H1 (cell line): ENCODE data around the gene UBE2E3. TPM values are rescaled to one million over a fixed set of nuclear protein-coding genes. Genes with fewer than 3 reads are reported as not detected.

Experiments
- CTCF ChIA-PET: fragments of 300-600 bp; sonication (Branson Sonifier 250); formaldehyde crosslinking; loops from one replicate; lab custom pipeline; 2021; ENCODE audit not compliant: partially characterized antibody; lab: Charles Lee
- POLR2A ChIA-PET: fragments of 300-600 bp; sonication (Branson Sonifier 250); formaldehyde crosslinking; loops from one replicate; lab custom pipeline; 2021; ENCODE audit warnings: inconsistent platforms; ENCODE audit not compliant: partially characterized antibody; lab: Charles Lee
- DNase-seq, 2 experiments: peaks; one replicate each; pipeline versions ENCODE4 v3.0.0 to v3.0.0-alpha.2; 2010 to 2022; ENCODE audit warnings: low spot score in 2 of 2, low read depth in 1 of 2, mixed read lengths in 1 of 2
- FAIRE-seq: peaks from 2 replicates; lab custom pipeline; 2011; peaks lifted over from hg19 to GRCh38; lab: Jason Lieb, UNC
- H2AFZ ChIP-seq: 2 replicates; pipeline ENCODE4 v1.8.1; 2012; ENCODE audit warnings: low read length, inconsistent platforms
- H2AK5ac ChIP-seq: 2 replicates; pipeline ENCODE4 v1.6.1; 2013; ENCODE audit warnings: low read depth, low read length
- H2BK120ac ChIP-seq: replicated peaks from 2 replicates; pipeline ENCODE3; 2013; ENCODE audit warnings: low read depth, low read length, inconsistent platforms
- H2BK12ac ChIP-seq: 2 replicates; pipeline ENCODE4 v1.6.1; 2013; ENCODE audit warnings: low read depth, low read length
- H2BK15ac ChIP-seq: 2 replicates; pipeline ENCODE4 v1.6.1; 2013; ENCODE audit warnings: low read length
- H2BK20ac ChIP-seq: 2 replicates; pipeline ENCODE4 v1.6.1; 2013; ENCODE audit warnings: low read length
- H2BK5ac ChIP-seq: 2 replicates; pipeline ENCODE4 v1.6.1; 2013; ENCODE audit warnings: low read depth, low read length
- H3K14ac ChIP-seq: 2 replicates; pipeline ENCODE4 v1.6.1; 2013; ENCODE audit warnings: inconsistent platforms; ENCODE audit not compliant: insufficient read length
- H3K18ac ChIP-seq: 2 replicates; pipeline ENCODE4 v1.6.1; 2013; ENCODE audit warnings: low read length; ENCODE audit errors: extremely low read depth
- H3K23ac ChIP-seq: 2 replicates; pipeline ENCODE4 v1.6.1; 2013; ENCODE audit warnings: inconsistent platforms; ENCODE audit not compliant: insufficient read length
- H3K23me2 ChIP-seq: 2 replicates; pipeline ENCODE4 v1.6.1; 2013; ENCODE audit warnings: low read depth, low read length
- H3K27ac ChIP-seq: 2 replicates; pipeline ENCODE4 v1.6.1; 2011; ENCODE audit warnings: low read depth, low read length, inconsistent platforms
- H3K27me3 ChIP-seq, 4 experiments: replicated peaks in 1 of 4; 1 replicate in 1 of 4; 2 replicates in 3 of 4; pipeline versions ENCODE4 v1.6.1 to v1.8.1; 2011 to 2013; ENCODE audit warnings: low read length in 3 of 4, mild to moderate bottlenecking in 3 of 4, inconsistent platforms in 2 of 4, mixed read lengths in 2 of 4, moderate library complexity in 1 of 4; ENCODE audit not compliant: control insufficient read depth in 3 of 4, insufficient read depth in 3 of 4; ENCODE audit errors: extremely low read depth in 1 of 4
- H3K36me3 ChIP-seq, 4 experiments: 2 replicates each; pipeline versions ENCODE4 v1.6.1 to v1.8.1; 2011 to 2013; ENCODE audit warnings: mild to moderate bottlenecking in 4 of 4, low read length in 3 of 4, moderate library complexity in 2 of 4, control low read depth in 1 of 4, inconsistent platforms in 1 of 4; ENCODE audit not compliant: insufficient read depth in 4 of 4, control insufficient read depth in 2 of 4
- H3K4ac ChIP-seq: replicated peaks from 2 replicates; pipeline ENCODE3; 2013; ENCODE audit warnings: low read length, low read depth, mixed read lengths, inconsistent platforms; ENCODE audit not compliant: insufficient read length
- H3K4me1 ChIP-seq, 4 experiments: replicated peaks in 1 of 4; 1 replicate in 1 of 4; 2 replicates in 3 of 4; pipeline versions ENCODE4 v1.6.1 to v1.8.1; 2011 to 2013; ENCODE audit warnings: low read length in 3 of 4, inconsistent platforms in 2 of 4, mixed read lengths in 1 of 4; ENCODE audit not compliant: insufficient read depth in 4 of 4, control insufficient read depth in 3 of 4
- H3K4me2 ChIP-seq, 2 experiments: 2 replicates each; pipeline versions ENCODE4 v1.6.1 to v1.8.1; 2011 to 2013; ENCODE audit warnings: low read depth in 2 of 2, low read length in 2 of 2, control low read depth in 1 of 2, inconsistent platforms in 1 of 2, mild to moderate bottlenecking in 1 of 2; ENCODE audit not compliant: insufficient read depth in 1 of 2
- H3K4me3 ChIP-seq, 4 experiments: fragments of 200-600, 300-600 bp in 1 of 4; sonication (generic), shearing (Covaris generic), sonication (Bioruptor Twin) in 1 of 4; 2 replicates each; pipeline versions ENCODE4 v1.5.1 to v1.8.1; 2011 to 2016; ENCODE audit warnings: low read length in 4 of 4, low read depth in 3 of 4, control low read depth in 2 of 4, inconsistent platforms in 2 of 4, mild to moderate bottlenecking in 2 of 4, mixed read lengths in 1 of 4, moderate library complexity in 1 of 4; ENCODE audit not compliant: insufficient read depth in 2 of 4; ENCODE audit errors: extremely low read depth in 1 of 4
- H3K56ac ChIP-seq: replicated peaks from 2 replicates; pipeline ENCODE3; 2013; ENCODE audit warnings: low read depth, mild to moderate bottlenecking, mixed read lengths, low read length, inconsistent platforms; ENCODE audit not compliant: insufficient read length
- H3K79me1 ChIP-seq: 2 replicates; pipeline ENCODE4 v1.6.1; 2013; ENCODE audit warnings: low read depth, low read length, control low read depth
- H3K79me2 ChIP-seq, 2 experiments: 2 replicates each; pipeline versions ENCODE4 v1.6.1 to v1.8.1; 2012 to 2013; ENCODE audit warnings: low read length in 2 of 2, mild to moderate bottlenecking in 2 of 2, inconsistent platforms in 1 of 2; ENCODE audit not compliant: insufficient read depth in 2 of 2, control insufficient read depth in 1 of 2
- H3K9ac ChIP-seq, 4 experiments: replicated peaks in 1 of 4; 1 replicate in 1 of 4; 2 replicates in 3 of 4; pipeline versions ENCODE4 v1.6.1 to v1.8.1; 2011 to 2013; ENCODE audit warnings: low read depth in 3 of 4, low read length in 3 of 4, control low read depth in 2 of 4, mild to moderate bottlenecking in 2 of 4, moderate library complexity in 2 of 4, inconsistent platforms in 1 of 4; ENCODE audit errors: extremely low read depth in 1 of 4
- H3K9me3 ChIP-seq, 2 experiments: 2 replicates each; pipeline versions ENCODE4 v1.6.1 to v1.8.1; 2012 to 2013; ENCODE audit warnings: mild to moderate bottlenecking in 2 of 2, moderate library complexity in 2 of 2, control low read depth in 1 of 2, inconsistent platforms in 1 of 2, low read depth in 1 of 2, low read length in 1 of 2, mixed read lengths in 1 of 2; ENCODE audit not compliant: insufficient read depth in 2 of 2
- H4K20me1 ChIP-seq, 2 experiments: replicated peaks in 1 of 2; 2 replicates each; pipeline versions ENCODE3 to v1.8.1; 2011 to 2013; ENCODE audit warnings: inconsistent platforms in 2 of 2, low read length in 2 of 2, mild to moderate bottlenecking in 1 of 2; ENCODE audit not compliant: insufficient read depth in 2 of 2, control insufficient read depth in 1 of 2
- H4K5ac ChIP-seq: 2 replicates; pipeline ENCODE4 v1.6.1; 2013; ENCODE audit warnings: low read length, low read depth, mixed read lengths, inconsistent platforms; ENCODE audit not compliant: insufficient read length
- H4K8ac ChIP-seq: 2 replicates; pipeline ENCODE4 v1.8.0; 2013; ENCODE audit warnings: mild to moderate bottlenecking, moderate library complexity, low read length, inconsistent platforms; ENCODE audit not compliant: insufficient read depth; ENCODE audit errors: extremely low read depth
- H4K91ac ChIP-seq: replicated peaks from 2 replicates; pipeline ENCODE3; 2013; ENCODE audit warnings: low read length, mixed read lengths, inconsistent platforms; ENCODE audit not compliant: insufficient read length
- CTBP2 ChIP-seq: IDR thresholded peaks from 2 replicates; pipeline ENCODE4 v1.7.0; 2011; ENCODE audit warnings: borderline replicate concordance, mild to moderate bottlenecking, moderate library complexity, mixed read lengths, low read length; ENCODE audit not compliant: insufficient read depth, insufficient read length
- EZH2 ChIP-seq: fragments of 200-600 bp; sonication (generic); IDR thresholded peaks from 2 replicates; pipeline ENCODE4 v1.7.1; 2012; ENCODE audit warnings: low read depth, mild to moderate bottlenecking, moderate library complexity, low read length, inconsistent platforms; ENCODE audit not compliant: severe bottlenecking
- GABPA ChIP-seq: IDR thresholded peaks from 2 replicates; pipeline ENCODE4 v1.6.1; 2011; ENCODE audit warnings: mild to moderate bottlenecking, low read length, moderate library complexity, borderline replicate concordance; ENCODE audit not compliant: insufficient read depth
- HDAC2 ChIP-seq, 2 experiments: fragments of 300-600 bp in 1 of 2; sonication (generic) in 1 of 2; IDR thresholded peaks; 2 replicates each; pipeline ENCODE4 v1.6.1; 2011 to 2012; ENCODE audit warnings: low read depth in 2 of 2, low read length in 2 of 2, mild to moderate bottlenecking in 2 of 2, moderate library complexity in 2 of 2, borderline replicate concordance in 1 of 2, inconsistent platforms in 1 of 2
- NRF1 ChIP-seq: IDR thresholded peaks from 2 replicates; pipeline ENCODE4 v1.6.1; 2011; ENCODE audit warnings: mild to moderate bottlenecking, low read depth, low read length, improper control_type of control experiment
- RBBP5 ChIP-seq: IDR thresholded peaks from 2 replicates; pipeline ENCODE4 v1.7.1; 2012; ENCODE audit warnings: low read depth, mild to moderate bottlenecking, inconsistent platforms, low read length, moderate library complexity, borderline replicate concordance
- RXRA ChIP-seq: IDR thresholded peaks from 2 replicates; pipeline ENCODE4 v1.6.1; 2011; ENCODE audit warnings: low read depth, mild to moderate bottlenecking, low read length, moderate library complexity; ENCODE audit not compliant: insufficient read depth
- SAP30 ChIP-seq: fragments of 300-600 bp; sonication (generic); IDR thresholded peaks from 2 replicates; pipeline ENCODE4 v1.7.1; 2012; ENCODE audit warnings: low read length, moderate library complexity, mild to moderate bottlenecking, inconsistent platforms; ENCODE audit not compliant: insufficient read depth, insufficient replicate concordance
- SP1 ChIP-seq: IDR thresholded peaks from 2 replicates; pipeline ENCODE4 v1.6.1; 2011; ENCODE audit warnings: low read depth, low read length
- YY1 ChIP-seq: IDR thresholded peaks from 2 replicates; pipeline ENCODE4 v1.6.1; 2011; ENCODE audit warnings: low read depth, mild to moderate bottlenecking, low read length
- WGBS, 2 experiments: shearing (Covaris generic) in 1 of 2; methylation state at CpG; one replicate each; pipeline versions ENCODE4 v1.1.6 to v1.1.7; 2013 to 2015; ENCODE audit warnings: low lambda C conversion rate in 2 of 2, mixed read lengths in 2 of 2, inconsistent platforms in 1 of 2, low coverage in 1 of 2, missing lambda C conversion rate in 1 of 2; ENCODE audit not compliant: insufficient replicate concordance in 2 of 2, insufficient coverage in 1 of 2, insufficient read length in 1 of 2; ENCODE audit errors: extremely low coverage in 1 of 2, missing lambda C conversion rate in 1 of 2; 5-methylcytosine and 5-hydroxymethylcytosine counted together
- polyA plus RNA-seq, 7 experiments: library from polyadenylated mRNA; depleted of rRNA in 3 of 7; stranded (reverse) in 5 of 7; unstranded in 2 of 7; fragments of >200 nt in 5 of 7; fragments of 200-250 nt in 2 of 7; gene quantifications; 1 replicate in 5 of 7; 2 replicates in 1 of 7; 4 replicates in 1 of 7; pipeline versions ENCODE4 v1.2.1 to v1.2.3, GENCODE V29; 2011 to 2013; ENCODE audit warnings: missing spikeins in 2 of 7, mixed read lengths in 2 of 7
- total RNA-seq: library from RNA; stranded (reverse); fragmentation: NEBNext Ultra II Directional; extraction: Animal tissue kit (Norgen Biotek cat#: 25700); gene quantifications from 2 replicates; pipeline ENCODE4 v1.2.1, GENCODE V29; 2021
- TF ChIP-seq, protein P1 (sequence below): IDR thresholded peaks from 2 replicates; pipeline ENCODE4 v1.6.1; 2012; ENCODE audit warnings: inconsistent platforms
- TF ChIP-seq, protein P2 (sequence below): IDR thresholded peaks from 2 replicates; pipeline ENCODE4 v1.6.1; 2012; ENCODE audit warnings: inconsistent platforms

UBE2E3 gene
- total and polyA plus RNA-seq, 2 of the 8 experiments (the other 6 are each of a cell fraction or from before 2014, with no cell fraction given): 106 to 132 TPM

DNA sequence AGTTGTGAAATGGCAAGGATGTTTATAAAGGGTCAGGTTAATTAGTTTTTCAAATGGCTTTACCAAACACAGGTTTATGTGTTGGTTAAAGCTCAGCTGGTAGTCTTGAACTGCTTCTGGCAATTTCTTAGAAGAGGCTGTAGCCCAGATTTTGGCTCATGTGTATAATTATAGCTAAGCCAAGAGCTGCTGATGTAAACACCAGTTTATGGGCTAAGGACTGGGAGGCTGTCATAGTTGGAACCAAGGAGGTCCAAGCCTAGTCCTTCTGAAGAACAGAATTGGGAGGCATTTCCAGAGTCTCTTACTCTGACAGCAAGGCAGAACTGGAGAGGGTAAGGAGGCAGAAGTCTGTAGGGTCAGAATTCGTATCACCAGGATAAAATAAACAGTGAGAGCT is 25.4 kb downstream of the UBE2E3 start:
- no peak for DNase-seq
- Histone ChIP-seq H2BK5ac (no peak overlapping the region), H2BK12ac (no peak overlapping the region), H3K4ac (no peak overlapping the region), H2BK20ac (no peak overlapping the region), H3K23me2 (no peaks in the 10 kb centered on the region)
- FAIRE-seq: no peak
- 81% methylated on average over 1 of the region's 1 CpG; no CpG with 5 or more reads in 1 of the 2 experiments for whole genome bisulfite sequencing, 2 experiments
- TF ChIP-seq GABPA (no peak), CTBP2 (no peak), SP1 (no peak), NRF1 (no peak), SAP30 (no peak), EZH2 (no peak), HDAC2 (IDR thresholded peaks at IDR 0.05; ENCODE audit: borderline replicate concordance in 1 of 2, low read depth in 2 of 2, low read length in 2 of 2) (no peak), RXRA (no peak), RBBP5 (no peak), YY1 (no peak)
- TF ChIP-seq, protein P1, sequence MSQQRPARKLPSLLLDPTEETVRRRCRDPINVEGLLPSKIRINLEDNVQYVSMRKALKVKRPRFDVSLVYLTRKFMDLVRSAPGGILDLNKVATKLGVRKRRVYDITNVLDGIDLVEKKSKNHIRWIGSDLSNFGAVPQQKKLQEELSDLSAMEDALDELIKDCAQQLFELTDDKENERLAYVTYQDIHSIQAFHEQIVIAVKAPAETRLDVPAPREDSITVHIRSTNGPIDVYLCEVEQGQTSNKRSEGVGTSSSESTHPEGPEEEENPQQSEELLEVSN: no peak
- TF ChIP-seq, protein P2, sequence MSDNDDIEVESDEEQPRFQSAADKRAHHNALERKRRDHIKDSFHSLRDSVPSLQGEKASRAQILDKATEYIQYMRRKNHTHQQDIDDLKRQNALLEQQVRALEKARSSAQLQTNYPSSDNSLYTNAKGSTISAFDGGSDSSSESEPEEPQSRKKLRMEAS: no peak
- TF ChIP-seq, all 59 proteins: peak for 0
- Histone ChIP-seq H3K27ac (no peak overlapping the region), H3K79me1 (peaks cover 5% of the 10 kb centered on the region), H3K9me3 (no peaks in the 10 kb centered on the region), H2AK5ac (no peak overlapping the region), H3K4me2 (no peak overlapping the region), H3K56ac (no peak overlapping the region), H3K9ac (no peak overlapping the region), H2BK15ac (no peak overlapping the region), H4K5ac (no peak overlapping the region), H4K8ac (no peak overlapping the region), H3K18ac (no peak overlapping the region), H3K36me3 (no peaks in the 10 kb centered on the region), H3K27me3 (no peaks in the 10 kb centered on the region), H3K14ac (no peak overlapping the region), H3K79me2 (peaks cover 0 to 100% of the 10 kb centered on the region in 2 experiments; a peak in 3 of 4 replicates), H2BK120ac (no peak overlapping the region), H4K20me1 (peaks cover 0 to 5% of the 10 kb centered on the region in 2 experiments), H3K23ac (no peak overlapping the region), H3K4me3 (no peak overlapping the region), H3K4me1 (peaks cover 0 to 3% (median 0%) of the 10 kb centered on the region in 4 experiments; a peak in 2 of 7 replicates), H4K91ac (no peak overlapping the region), H2AFZ (no peak overlapping the region)
- CTCF ChIA-PET: interaction anchor here (0.7 to 1.0 kb wide), 2 partner anchors 10 to 25 kb away, joined by 3 read pairs; partner anchors contain the start of gene UBE2E3
- POLR2A ChIA-PET: no interaction called here
